NT2/D1 (cell line): Measurements from ENCODE around the gene EFCAB8.

Experiments used
- SUZ12 ChIP-seq: IDR thresholded peaks from 2 replicates; pipeline ENCODE4 v1.6.1; 2011; ENCODE audit not compliant: insufficient read length, insufficient read depth; ENCODE audit errors: extremely low read depth
- YY1 ChIP-seq: IDR thresholded peaks from 2 replicates; pipeline ENCODE4 v1.6.1; 2011; ENCODE audit not compliant: insufficient read length, insufficient read depth
- ZNF274 ChIP-seq: IDR thresholded peaks from 2 replicates; pipeline ENCODE4 v1.6.1; 2011; ENCODE audit warnings: mild to moderate bottlenecking, low read depth, low read length

DNA sequence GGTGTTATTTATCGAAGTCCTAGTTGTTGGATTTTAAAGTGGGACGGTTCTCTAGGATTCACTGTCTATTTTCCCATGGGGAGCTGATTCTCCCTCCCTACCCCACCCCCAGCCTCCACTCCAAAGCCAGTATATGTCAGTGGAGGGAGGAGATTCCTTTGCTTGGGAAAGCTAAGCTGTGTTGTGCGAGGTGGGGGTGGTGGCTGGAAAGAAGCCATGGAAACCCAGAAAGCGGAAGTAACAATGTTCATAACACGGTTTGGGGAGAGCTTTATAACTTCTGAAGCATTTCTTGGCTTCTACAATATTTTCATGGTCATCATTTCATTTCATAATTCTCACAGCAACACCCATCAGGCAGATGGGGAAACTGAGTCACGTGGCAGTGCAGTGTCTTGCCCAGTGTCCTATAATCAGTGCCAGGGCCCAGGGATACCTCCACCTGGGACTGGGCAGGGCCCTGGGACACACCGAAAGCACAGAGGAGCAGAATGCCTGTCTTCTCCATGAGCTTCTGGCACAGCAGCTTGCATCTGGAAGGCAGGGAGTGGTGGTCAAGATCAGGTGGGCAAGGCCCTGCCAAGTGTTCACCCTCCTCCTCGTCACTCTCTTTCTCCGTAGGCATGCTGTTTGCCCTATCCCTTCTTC is 141.0 kb downstream of the EFCAB8 start:
- TF ChIP-seq YY1 (no peak), SUZ12 (no peak), ZNF274 (no peak)
